IPS-18a (cell line): Measurements from ENCODE around the gene MAOA.

Experiments used
- H3K27ac ChIP-seq: one replicate; pipeline ENCODE4 v1.5.1; 2013; ENCODE audit warnings: low read length
- H3K27me3 ChIP-seq: one replicate; pipeline ENCODE4 v1.6.1; 2013; ENCODE audit warnings: mild to moderate bottlenecking, low read length; ENCODE audit not compliant: control insufficient read depth, insufficient read depth
- H3K36me3 ChIP-seq: one replicate; pipeline ENCODE4 v1.6.1; 2013; ENCODE audit warnings: low read depth, low read length; ENCODE audit not compliant: control insufficient read depth
- H3K4me1 ChIP-seq: one replicate; pipeline ENCODE4 v1.6.1; 2013; ENCODE audit warnings: low read depth, low read length; ENCODE audit not compliant: control insufficient read depth
- H3K4me3 ChIP-seq: one replicate; pipeline ENCODE4 v1.5.1; 2013; ENCODE audit warnings: low read length
- H3K9ac ChIP-seq: one replicate; pipeline ENCODE4 v1.6.1; 2013; ENCODE audit warnings: mild to moderate bottlenecking, low read length, moderate library complexity
- H3K9me3 ChIP-seq: one replicate; pipeline ENCODE4 v1.6.1; 2013; ENCODE audit warnings: low read depth, low read length; ENCODE audit not compliant: control insufficient read depth

Gene MAOA

DNA sequence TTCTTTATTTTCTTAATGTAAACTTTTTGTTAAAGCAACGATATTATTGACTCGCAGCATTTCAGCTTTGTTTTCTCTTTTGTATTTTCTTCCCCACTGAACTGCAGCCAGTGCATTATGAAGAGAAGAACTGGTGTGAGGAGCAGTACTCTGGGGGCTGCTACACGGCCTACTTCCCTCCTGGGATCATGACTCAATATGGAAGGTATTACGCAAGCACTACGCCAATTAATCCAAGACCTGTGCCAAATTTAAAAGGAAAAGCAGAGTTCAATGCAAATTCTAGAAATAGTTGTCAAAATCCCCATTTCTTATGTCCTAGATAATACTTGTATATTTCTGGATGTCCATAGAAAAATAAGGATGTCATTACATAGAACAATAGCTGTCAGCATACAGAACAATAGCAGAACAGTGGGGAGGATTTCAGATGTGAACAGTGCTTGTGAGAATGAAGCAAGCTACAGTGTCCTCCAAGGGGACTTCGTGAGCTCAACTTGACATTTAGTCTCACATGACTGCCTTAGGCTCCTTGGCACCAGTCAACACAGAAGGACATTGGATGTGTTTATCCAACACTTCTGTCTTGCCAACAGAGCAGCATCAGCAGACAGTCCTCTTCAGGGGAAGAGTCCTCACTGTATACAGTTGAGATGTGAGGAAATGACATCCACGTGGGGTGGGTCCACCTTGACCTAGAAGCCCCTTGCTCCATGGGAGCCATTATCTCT is 85.9 kb downstream of the MAOA start:
- H3K4me1 ChIP-seq: no peaks in the 10 kb centered on the region
- peaks cover 8% of the 10 kb centered on the region for H3K9me3 ChIP-seq
- H3K27me3 ChIP-seq: no peaks in the 10 kb centered on the region
- H3K27ac ChIP-seq: no peak overlapping the region
- no peaks in the 10 kb centered on the region for H3K36me3 ChIP-seq
- no peak overlapping the region for H3K4me3 ChIP-seq
- H3K9ac ChIP-seq: no peak overlapping the region

- H3K9me3 ChIP-seq: peaks cover 8% of the 10 kb centered on the region
- H3K27me3 ChIP-seq: no peaks in the 10 kb centered on the region
- no peak overlapping the region for H3K9ac ChIP-seq
- H3K27ac ChIP-seq: no peak overlapping the region
- H3K36me3 ChIP-seq: no peaks in the 10 kb centered on the region
- H3K4me3 ChIP-seq: no peak overlapping the region
- H3K4me1 ChIP-seq: no peaks in the 10 kb centered on the region
Measured at GRCh38 chrX:43743100-43743822, 87.2 kb downstream of the MAOA start.

DNA sequence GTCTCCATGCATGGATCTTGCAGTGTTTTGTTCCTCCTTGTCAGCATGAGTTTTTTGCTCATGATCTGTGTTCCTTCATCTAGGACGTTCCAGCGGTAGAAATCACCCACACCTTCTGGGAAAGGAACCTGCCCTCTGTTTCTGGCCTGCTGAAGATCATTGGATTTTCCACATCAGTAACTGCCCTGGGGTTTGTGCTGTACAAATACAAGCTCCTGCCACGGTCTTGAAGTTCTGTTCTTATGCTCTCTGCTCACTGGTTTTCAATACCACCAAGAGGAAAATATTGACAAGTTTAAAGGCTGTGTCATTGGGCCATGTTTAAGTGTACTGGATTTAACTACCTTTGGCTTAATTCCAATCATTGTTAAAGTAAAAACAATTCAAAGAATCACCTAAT is 88.2 kb downstream of the MAOA start:
- no peak overlapping the region for H3K27ac ChIP-seq
- no peaks in the 10 kb centered on the region for H3K36me3 ChIP-seq
- no peak overlapping the region for H3K9ac ChIP-seq

GRCh38 chrX:43745938-43746721 is 90.0 kb downstream of the MAOA start:
- no peak overlapping the region for H3K9ac ChIP-seq
- H3K9me3 ChIP-seq: peaks cover 8% of the 10 kb centered on the region
- no peak overlapping the region for H3K27ac ChIP-seq
- H3K36me3 ChIP-seq: no peaks in the 10 kb centered on the region
- no peaks in the 10 kb centered on the region for H3K4me1 ChIP-seq
- no peaks in the 10 kb centered on the region for H3K27me3 ChIP-seq
- no peak overlapping the region for H3K4me3 ChIP-seq

More for the DNA sequence above, 88.2 kb downstream of the MAOA start:
- no peak overlapping the region for H3K4me3 ChIP-seq
- no peaks in the 10 kb centered on the region for H3K4me1 ChIP-seq
- H3K9me3 ChIP-seq: peaks cover 8% of the 10 kb centered on the region
- no peaks in the 10 kb centered on the region for H3K27me3 ChIP-seq

GRCh38 chrX:43747476-43747875 is 91.4 kb downstream of the MAOA start:
- Histone ChIP-seq H3K36me3 (no peaks in the 10 kb centered on the region), H3K27me3 (no peaks in the 10 kb centered on the region), H3K4me1 (no peaks in the 10 kb centered on the region), H3K9ac (no peak overlapping the region), H3K27ac (no peak overlapping the region), H3K9me3 (peaks cover 8% of the 10 kb centered on the region), H3K4me3 (no peak overlapping the region)

DNA sequence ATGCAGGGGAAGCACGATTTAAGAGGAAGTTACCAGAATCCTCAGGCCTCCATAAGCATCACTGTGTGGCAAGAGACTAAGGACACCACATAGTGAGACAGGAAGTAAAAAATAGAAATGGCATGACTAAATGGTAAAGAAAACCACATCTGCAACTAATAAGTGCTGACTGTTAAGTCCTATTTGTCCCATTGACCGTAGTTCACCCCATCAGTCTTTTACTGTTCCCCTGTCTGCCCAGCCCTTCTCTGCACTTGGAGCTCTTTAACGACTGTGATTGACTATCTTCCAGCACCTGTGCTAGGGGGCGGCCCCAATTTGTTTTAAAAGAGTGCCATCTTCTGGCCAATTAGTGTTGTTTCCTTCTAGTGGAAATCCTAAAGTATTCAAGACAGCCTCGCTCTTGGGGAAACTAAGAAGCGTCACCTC is 94.2 kb downstream of the MAOA start:
- Histone ChIP-seq H3K4me1 (no peaks in the 10 kb centered on the region), H3K27ac (no peak overlapping the region), H3K4me3 (no peak overlapping the region), H3K36me3 (no peaks in the 10 kb centered on the region), H3K9ac (no peak overlapping the region), H3K9me3 (no peaks in the 10 kb centered on the region), H3K27me3 (no peaks in the 10 kb centered on the region)

- Histone ChIP-seq H3K27me3 (no peaks in the 10 kb centered on the region), H3K4me1 (no peaks in the 10 kb centered on the region), H3K9ac (no peak overlapping the region), H3K36me3 (no peaks in the 10 kb centered on the region), H3K27ac (no peak overlapping the region), H3K4me3 (no peak overlapping the region), H3K9me3 (peaks cover 6% of the 10 kb centered on the region)
Measured at GRCh38 chrX:43753637-43754036, 97.5 kb downstream of the MAOA start.

- Histone ChIP-seq H3K36me3 (no peaks in the 10 kb centered on the region), H3K27me3 (no peaks in the 10 kb centered on the region), H3K27ac (no peak overlapping the region), H3K9me3 (peaks cover 6% of the 10 kb centered on the region), H3K9ac (no peak overlapping the region), H3K4me3 (no peak overlapping the region), H3K4me1 (no peaks in the 10 kb centered on the region)
Measured at GRCh38 chrX:43756076-43756475, 100.0 kb downstream of the MAOA start.

DNA sequence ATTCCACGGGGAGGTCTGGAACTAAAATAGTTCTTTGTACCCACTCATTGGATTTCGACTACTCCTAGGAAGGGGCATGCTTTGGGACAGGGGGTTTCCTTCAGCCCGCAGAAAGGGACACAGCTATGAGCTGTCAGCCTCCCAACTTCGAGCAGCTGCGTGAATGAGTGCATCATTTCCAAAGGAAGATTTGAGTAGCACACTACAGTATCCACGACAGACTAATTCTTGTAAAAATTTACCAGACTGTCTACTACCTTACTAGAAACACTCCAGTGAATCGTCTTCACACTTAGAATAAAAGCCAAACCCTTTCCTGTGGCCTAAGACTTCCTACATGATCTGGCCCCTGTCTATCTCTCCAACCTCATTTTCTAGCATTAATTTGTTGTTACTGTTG is 101.9 kb downstream of the MAOA start:
- H3K9me3 ChIP-seq: peaks cover 10% of the 10 kb centered on the region
- H3K27me3 ChIP-seq: no peaks in the 10 kb centered on the region
- H3K9ac ChIP-seq: no peak overlapping the region
- no peaks in the 10 kb centered on the region for H3K36me3 ChIP-seq
- H3K4me3 ChIP-seq: no peak overlapping the region
- no peak overlapping the region for H3K27ac ChIP-seq
- no peaks in the 10 kb centered on the region for H3K4me1 ChIP-seq

GRCh38 chrX:43785930-43786591 is 130.0 kb downstream of the MAOA start:
- peaks cover 9% of the 10 kb centered on the region for H3K9me3 ChIP-seq
- H3K4me1 ChIP-seq: no peaks in the 10 kb centered on the region

More at GRCh38 chrX:43785930-43786591, 130.0 kb downstream of the MAOA start:
- Histone ChIP-seq H3K27ac (no peak overlapping the region), H3K4me3 (no peak overlapping the region), H3K36me3 (no peaks in the 10 kb centered on the region), H3K9ac (no peak overlapping the region), H3K27me3 (no peaks in the 10 kb centered on the region)
